ENCODE results near the gene CCSER1. TPM values are rescaled to one million over a fixed set of nuclear protein-coding genes. Genes with fewer than 3 reads are reported as not detected.
"Not testable (repeated sequence)": the region's sequence is repeated elsewhere in the genome, so short reads cannot be mapped to it uniquely, and the experiment has no call there.

Gene CCSER1
- total RNA-seq, 1 donor from 2014 or later: 9.0 TPM

DNA sequence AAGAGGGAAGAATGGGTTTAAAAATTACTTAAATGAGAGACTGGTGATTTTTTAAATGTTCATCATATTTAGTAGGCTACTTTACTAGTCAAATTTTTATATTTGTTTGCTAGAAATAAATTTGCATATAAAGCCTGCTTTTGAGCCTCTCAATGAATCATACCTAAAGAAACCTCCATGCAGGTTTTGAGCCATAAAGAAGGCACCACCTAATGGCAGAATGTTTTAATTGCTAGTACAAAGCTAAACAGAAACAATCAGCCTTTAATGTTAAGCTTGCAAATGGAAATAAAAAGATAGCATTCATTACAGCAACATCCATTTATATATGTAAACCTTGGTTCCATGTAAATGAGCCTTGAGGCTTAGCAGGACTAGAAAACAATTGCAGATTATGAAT lies 989.7 kb downstream of the CCSER1 start:
- ATAC-seq: no peak
- intact Hi-C loops (cut with DNase I): no loop called here
- DNase-seq (ENCODE audit: low spot score): no peak

DNA sequence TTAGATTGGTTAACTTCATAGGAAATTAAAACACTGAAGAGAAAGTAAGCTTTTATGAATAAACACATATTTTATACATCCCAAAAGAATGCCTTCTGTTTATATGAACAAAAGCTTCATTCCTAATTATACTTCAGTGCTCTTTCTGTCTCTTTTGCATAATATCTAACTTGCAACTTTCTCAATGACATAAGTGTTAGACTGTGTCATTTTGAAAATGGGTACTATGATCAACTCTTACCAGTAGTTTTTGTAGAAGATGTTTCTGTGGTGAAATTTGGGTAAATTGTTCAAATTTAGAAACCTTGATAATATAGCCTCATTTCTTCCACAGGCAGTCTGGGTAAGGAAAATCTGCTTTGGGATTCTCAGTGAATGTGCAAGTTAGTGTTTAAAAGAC lies 991.4 kb downstream of the CCSER1 start:
- DNase-seq (ENCODE audit: low spot score): no peak
- intact Hi-C loops (cut with DNase I): no loop called here
- ATAC-seq: no peak

DNA sequence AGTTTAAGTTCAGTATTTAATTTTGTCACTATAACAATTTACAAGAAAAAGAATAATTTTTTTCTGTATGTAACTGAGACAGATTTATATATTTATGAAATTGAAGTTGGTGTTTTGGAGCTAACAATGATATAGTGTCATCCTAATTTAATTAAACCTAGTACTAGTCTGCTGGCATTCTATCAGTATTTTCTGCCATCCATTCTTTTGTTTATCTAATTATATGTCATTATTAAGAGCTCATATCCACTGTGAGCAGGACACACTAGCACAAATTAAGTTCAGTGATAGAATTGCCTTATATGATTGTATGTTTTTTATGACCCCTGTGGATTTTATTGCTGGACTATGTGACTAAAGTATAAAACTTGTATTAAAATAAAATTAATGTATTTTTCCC lies 996.5 kb downstream of the CCSER1 start:
- intact Hi-C loops (cut with DNase I): no loop called here
- DNase-seq (ENCODE audit: low spot score) (no peak), ATAC-seq (no peak)

DNA sequence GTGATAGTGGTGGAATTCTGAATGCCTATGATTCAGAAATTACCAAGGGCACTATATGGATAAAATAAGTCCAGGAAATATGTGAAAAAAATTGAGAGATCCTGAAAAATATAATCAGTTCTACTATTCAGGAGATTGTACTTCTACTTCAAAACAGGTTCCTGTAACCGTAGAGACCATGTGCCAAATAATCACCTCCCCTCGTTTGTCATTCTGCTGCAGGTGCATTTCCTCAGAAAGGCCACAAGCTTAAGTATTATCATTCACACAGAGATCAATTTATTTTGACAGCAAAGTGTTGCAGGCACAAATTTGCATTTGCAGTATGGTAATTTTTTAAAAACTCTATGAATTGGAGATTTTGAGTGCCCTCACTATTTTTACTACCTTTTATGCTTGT lies 1000.0 kb downstream of the CCSER1 start:
- ATAC-seq (no peak), DNase-seq (ENCODE audit: low spot score) (no peak)
- intact Hi-C loops (cut with DNase I): no loop called here

DNA sequence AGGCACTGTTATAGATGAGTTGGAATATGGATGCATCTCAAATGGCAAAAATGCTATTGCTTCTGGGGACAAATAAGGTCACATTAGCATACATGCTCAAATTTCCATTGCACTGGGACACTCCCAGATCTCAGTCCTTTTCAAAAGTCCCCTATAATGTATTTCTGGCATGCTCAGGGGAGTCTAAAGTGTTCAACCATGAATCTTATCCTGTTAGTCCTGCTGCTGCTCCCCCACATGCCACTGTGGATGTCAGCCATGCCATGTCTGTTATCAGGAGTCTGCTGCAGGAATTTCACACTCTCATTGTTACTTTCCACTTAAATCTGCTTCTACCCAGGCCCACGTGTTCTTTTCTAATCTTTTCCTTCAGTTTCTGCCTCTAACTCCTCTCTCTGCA lies 1000.6 kb downstream of the CCSER1 start:
- DNase-seq (ENCODE audit: low spot score): no peak
- intact Hi-C loops (cut with DNase I): no loop called here
- no peak for ATAC-seq

DNA sequence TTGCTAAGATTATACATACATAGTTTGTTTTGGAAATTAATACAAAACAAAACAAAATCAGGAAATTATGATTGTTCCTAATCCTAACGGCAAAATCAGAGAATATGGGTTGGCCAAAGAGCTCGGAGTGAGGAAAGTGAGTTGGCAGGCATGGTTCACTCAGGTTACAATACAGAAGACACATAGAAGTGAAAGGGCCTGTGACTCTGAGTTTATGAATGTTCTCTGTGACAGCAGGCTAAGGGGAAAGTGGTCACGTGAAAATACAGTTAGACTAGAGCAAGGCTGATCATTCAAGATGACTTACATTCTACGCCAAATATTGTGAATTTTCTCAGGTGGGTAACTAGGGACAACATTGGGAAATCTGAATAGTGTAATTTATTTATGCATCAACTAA lies 1001.3 kb downstream of the CCSER1 start:
- ATAC-seq: no peak
- intact Hi-C loops (cut with DNase I): no loop called here

DNA sequence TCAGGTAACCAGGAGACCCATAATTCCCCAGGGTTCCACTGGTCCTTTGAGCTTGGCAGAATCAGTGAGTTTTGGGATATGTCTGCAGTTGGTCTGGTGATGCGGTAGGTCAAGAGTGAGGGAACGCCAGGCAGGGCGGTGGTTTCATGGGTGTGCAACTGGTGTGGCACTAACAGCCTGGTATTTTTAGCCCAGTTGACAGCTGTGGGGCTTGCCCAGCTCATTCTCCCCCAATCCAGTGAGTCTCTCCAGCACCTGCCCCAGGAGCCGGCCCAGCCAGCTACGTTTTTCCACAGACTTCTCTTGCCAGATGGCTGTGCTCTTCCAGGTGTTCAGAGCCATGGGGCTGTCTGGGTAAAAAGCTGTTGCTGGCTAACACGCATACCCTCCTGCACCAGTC lies 1019.9 kb downstream of the CCSER1 start:
- ATAC-seq: no peak
- DNase-seq (ENCODE audit: low spot score): no peak
- intact Hi-C loops (cut with DNase I): no loop called here

More for the DNA sequence above, 1001.3 kb downstream of the CCSER1 start:
- DNase-seq (ENCODE audit: low spot score): no peak

DNA sequence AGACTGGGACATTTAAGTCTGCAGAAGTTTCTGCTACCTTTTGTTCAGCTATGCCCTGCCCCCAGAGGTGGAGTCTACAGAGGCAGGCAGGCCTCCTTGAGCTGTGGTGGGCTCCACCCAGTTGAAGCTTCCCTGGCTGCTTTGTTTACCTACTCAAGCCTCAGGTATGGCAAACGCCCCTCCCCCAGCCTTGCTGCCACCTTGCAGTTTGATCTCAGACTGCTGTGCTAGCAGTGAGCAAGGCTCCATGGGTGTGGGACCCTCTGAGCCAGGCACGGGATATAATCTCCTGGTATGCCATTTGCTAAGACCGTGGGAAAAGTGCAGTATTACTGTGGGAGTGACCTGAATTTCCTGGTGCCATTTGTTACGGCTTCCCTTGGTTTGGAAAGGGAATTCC lies 1026.8 kb downstream of the CCSER1 start:
- intact Hi-C loops (cut with DNase I); ATAC-seq; DNase-seq (ENCODE audit: low spot score): not testable (repeated sequence)

DNA sequence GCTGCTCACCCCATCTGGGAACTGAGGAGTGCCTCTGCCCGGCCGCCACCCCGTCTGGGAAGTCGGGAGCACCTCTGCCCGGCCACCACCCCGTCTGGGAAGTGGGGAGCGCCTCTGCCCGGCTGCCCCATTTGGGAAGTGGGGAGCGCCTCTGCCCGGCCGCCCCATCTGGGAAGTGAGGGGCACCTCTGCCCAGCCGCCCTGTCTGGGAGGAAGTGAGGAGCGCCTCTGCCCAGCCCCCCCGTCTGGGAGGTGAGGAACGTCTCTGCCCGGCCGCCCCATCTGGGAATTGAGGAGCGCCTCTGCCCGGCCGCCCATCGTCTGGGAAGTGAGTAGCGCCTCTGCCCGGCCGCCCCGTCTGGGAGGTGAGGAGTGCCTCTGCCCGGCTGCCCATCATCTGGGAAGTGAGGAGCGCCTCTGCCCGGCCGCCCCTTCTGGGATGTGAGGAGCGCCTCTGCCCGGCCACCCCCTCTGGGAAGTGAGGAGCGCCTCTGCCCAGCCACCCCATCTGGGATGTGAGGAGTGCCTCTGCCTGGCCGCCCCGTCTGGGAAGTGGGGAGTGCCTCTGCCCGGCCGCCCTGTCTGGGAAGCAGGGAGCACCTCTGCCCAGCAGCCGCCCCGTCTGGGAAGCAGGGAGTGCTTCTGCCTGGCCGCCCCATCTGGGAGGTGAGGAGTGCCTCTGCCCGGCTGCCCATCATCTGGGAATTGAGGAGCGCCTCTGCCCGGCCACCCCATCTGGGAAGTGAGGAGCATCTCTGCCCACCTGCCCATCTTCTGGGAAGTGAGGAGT lies 1040.9 kb downstream of the CCSER1 start:
- ATAC-seq; intact Hi-C loops (cut with DNase I); DNase-seq (ENCODE audit: low spot score): not testable (repeated sequence)

DNA sequence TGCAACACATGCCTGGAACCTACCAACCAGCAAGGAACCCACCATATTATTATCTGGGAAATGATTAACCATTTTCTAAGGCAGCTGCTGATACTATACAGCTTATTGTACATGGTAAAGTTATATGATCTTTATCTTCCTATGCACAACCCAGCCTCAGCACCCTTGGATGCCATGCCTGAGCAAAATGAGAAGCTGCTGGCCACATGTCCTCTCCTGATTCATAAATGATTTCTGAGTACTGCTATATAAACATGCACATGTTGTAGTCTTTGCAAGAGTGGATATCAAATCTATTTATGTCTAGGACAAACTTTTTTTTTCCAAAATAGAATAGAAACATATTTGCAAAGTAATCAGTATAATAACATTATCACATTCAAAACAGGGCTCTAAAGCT lies 1043.6 kb downstream of the CCSER1 start:
- intact Hi-C loops (cut with DNase I): no loop called here
- no peak for ATAC-seq
- no peak for DNase-seq (ENCODE audit: low spot score)

DNA sequence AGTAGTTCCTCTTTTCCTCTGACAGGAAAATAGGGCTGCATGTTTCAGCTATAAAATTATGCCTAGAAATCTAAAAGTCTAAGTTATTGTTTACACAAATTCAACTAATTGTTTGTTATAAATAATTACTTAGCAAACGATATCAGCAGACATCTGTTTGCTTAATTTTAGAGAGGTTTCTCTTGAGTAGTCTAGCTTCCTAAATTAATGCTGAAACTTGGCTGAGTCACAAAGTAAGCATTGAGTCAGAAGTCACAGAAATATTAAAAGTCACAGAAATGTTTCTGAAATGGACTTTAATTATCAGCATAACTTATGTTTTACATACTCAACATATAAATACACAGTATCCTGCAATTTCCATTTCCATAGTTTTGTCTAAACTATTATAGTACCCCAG lies 1044.0 kb downstream of the CCSER1 start:
- no peak for ATAC-seq
- intact Hi-C loops (cut with DNase I): no loop called here
- no peak for DNase-seq (ENCODE audit: low spot score)

DNA sequence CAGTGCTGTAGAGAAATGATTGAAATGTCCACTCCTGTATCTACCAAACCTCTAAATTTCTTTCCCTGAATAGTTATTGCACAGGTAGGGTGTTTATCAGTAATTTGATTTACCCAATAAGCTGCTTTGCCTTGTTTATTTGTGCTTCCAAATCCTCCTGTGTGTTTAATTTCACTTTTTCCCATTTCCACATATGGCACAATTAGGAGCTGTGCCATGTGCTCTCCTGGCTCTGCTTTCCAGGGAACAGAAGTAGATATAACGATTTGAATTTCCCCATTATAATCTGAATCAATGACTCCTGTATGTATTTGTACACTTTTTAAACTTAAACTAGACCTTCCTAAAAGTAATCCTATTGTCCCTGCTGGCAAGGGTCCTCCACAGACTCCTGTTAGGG lies 1057.9 kb downstream of the CCSER1 start:
- intact Hi-C loops (cut with DNase I); DNase-seq (ENCODE audit: low spot score); ATAC-seq: not testable (repeated sequence)

DNA sequence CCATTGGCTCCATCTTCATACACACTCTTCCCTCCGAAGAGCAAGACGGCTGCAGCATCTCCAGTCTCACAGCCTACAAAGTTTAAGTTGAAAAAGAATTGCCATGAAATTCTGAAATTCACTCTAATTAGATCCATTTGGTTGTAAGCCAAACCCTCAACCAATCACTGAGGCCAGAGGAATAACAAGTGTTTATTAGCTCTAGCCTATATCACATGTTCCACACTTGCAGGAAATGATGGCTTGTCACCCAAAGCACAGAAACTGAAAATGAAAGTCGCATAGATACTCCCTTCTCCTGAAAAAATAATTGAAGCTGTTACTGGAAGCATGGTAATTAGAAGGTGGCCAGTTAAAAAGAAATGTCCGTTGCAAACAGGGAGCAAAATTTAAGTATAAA lies 1071.8 kb downstream of the CCSER1 start:
- ATAC-seq (peak; percentile 53), DNase-seq (ENCODE audit: low spot score) (no peak)
- intact Hi-C loops (cut with DNase I): no loop called here

DNA sequence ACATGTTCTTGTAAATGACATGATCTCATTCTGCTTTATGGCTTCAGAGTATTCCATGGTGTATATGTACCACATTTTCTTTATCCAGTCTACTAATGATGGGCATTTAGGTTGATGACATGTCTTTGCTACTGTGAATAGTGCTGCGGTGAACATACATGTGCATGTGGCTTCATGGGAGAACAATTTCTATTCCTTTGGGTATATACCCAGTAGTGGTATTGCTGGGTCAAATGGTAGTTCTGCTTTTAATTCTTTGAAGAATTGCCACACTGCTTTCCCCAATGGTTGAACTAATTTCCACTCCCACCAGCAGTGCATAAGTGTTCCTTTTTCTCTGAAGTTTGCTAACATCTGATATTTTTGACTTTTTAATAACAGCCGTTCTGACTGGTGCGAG lies 1080.3 kb downstream of the CCSER1 start:
- ATAC-seq: no peak

DNA sequence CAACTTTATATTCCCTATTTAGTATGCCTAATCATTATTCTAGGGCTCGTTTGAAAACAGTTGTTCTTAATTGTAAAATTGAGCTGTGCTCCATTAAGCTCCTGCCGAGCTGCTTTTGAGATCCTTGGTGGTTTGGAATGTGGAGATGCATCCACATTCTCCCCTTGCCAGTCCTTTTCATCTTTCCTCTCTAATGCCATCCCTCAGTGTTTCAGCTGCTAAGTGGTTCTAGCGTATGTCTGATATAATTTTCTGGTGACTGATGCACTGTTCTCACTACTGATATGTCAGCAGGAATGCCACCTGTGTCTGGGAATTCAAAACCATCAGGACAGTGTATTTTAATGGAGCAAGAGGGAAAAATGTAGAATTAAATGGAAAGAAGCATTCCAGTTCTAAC lies 1085.0 kb downstream of the CCSER1 start:
- intact Hi-C loops (cut with DNase I): no loop called here
- DNase-seq (ENCODE audit: low spot score): no peak
- no peak for ATAC-seq

More for the DNA sequence above, 1080.3 kb downstream of the CCSER1 start:
- no peak for DNase-seq (ENCODE audit: low spot score)
- intact Hi-C loops (cut with DNase I): no loop called here

DNA sequence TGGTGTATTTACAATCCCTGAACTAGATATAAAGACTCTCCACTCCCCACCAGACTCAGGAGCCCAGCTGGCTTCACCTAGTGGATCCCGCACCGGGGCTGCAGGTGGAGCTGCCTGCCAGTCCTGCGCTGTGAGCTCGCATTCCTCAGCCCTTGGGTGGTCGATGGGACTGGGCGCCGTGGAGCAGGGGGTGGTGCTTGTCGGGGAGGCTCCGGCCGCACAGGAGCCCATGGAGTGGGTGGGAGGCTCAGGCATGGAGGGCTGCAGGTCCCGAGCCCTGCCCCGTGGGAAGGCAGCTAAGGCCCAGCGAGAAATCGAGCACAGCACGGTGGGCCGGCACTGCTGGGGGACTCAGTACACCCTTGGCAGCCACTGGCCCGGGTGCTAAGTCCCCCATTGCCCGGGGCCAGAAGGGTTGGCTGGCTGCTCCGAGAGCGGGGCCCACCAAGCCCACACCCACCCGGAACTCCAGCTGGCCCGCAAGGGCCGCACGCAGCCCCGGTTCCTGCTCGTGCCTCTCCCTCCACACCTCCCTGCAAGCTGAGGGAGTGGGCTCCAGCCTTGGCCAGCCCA lies 1090.7 kb downstream of the CCSER1 start:
- intact Hi-C loops (cut with DNase I); DNase-seq (ENCODE audit: low spot score); ATAC-seq: not testable (repeated sequence)

DNA sequence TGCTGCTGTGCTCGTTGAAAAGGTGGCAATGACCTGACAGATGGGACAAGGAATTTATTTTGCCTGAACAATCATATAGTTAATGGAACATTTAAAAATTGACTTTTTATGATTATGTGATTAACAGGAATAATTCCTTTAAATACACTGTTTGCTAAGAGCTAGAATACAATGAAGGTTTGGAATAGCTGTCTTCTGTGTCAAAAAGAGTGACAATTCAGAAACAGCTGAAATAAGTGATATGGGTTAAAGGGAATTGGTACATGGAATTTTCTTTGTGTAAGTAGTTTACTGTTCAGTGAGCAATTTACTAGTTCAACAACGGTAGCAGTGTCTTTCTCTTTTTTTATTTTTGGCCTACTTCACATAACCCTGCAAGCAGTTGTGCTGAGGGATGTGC lies 1093.1 kb downstream of the CCSER1 start:
- no peak for ATAC-seq
- DNase-seq (ENCODE audit: low spot score): no peak
- intact Hi-C loops (cut with DNase I): no loop called here

DNA sequence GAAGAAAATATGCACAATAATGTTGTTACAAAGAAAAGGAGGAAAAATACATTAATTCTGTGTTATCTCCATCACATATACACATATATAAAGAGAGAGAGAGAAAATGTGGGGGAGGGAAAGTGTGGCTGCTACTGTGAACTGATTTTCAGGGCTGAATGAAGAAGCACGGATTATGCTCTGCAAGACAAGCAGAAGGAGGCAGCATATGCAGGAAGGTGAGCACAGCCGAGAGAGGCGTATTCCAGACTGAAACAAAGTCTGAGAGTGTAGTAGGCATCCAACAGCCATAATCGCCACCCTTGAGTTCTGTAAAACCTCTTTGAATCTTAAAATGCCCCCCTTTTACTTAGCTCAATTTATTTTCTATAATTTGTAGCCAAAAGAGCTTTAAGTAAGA lies 1094.8 kb downstream of the CCSER1 start:
- no peak for ATAC-seq
- intact Hi-C loops (cut with DNase I): no loop called here
- DNase-seq (ENCODE audit: low spot score): no peak

DNA sequence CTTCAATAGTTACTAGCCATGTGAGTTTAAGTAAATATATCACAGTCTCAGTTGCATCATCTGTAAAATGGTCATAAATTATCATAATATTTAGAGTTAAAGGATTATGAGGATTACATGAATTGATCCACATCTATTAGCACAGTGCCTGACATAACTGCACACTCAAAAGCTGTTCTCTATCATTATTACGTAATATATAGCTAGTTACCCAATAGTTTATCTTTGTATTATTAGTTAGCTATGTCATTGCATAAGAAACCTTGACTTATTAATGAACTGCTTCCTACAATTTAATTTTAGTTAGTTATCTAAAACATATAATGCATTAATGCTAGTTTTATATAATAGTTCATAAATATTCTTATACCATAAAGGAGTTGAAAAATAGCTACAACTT lies 1099.7 kb downstream of the CCSER1 start:
- intact Hi-C loops (cut with DNase I): no loop called here
- DNase-seq (ENCODE audit: low spot score) (no peak), ATAC-seq (no peak)

DNA sequence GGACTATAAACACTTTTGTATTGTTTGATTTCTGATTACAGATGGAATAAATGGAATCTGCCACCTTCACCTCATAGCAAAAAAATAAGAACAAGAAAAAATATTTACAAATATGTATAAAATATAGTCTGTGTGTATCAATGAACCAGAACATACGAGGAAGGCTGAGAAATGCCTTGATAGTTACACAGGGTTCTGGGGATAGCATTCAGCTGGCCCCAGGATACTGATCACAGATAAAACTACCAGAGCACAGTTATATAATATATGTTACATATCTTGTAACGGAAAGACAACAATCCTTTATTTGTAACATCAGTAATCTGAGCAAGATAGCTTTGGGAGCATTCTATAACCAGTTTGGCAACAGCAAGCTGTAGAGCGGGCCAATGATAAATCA lies 1101.5 kb downstream of the CCSER1 start:
- DNase-seq (ENCODE audit: low spot score): no peak
- intact Hi-C loops (cut with DNase I): no loop called here
- ATAC-seq: no peak

DNA sequence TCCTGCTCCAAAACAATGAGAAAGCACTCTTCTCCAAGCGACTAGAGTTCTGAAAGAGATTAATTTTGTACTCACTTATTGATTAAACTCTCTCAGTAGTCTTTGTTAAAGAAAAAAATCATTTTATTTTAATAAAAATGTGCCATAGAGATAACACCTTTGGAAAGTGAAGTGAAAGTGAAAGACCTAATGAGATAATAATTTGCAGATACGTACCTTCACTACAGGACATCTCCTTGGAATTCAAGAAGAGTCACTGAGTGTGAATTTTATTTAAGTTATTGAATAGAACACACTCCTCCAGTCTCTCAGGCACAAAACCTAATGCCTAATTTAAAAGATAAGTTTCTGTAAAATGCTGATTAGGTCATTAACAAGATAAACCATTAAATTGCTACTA lies 1106.0 kb downstream of the CCSER1 start:
- no peak for ATAC-seq
- intact Hi-C loops (cut with DNase I): no loop called here
- DNase-seq (ENCODE audit: low spot score): no peak
